BJ (cell line): ENCODE data around the gene IZUMO4. TPM values are rescaled to one million over a fixed set of nuclear protein-coding genes. Genes with fewer than 3 reads are reported as not detected.

Source experiments
- CTCF ChIA-PET: fragments of 350-600 bp; formaldehyde crosslinking; extraction: SDS; loops from one replicate; lab custom pipeline; 2021; ENCODE audit warnings: antibody characterized with exemption, inconsistent platforms; lab: Yijun Ruan, JAX
- POLR2A ChIA-PET: fragments of 300-600 bp; sonication (Branson Sonifier 250); formaldehyde crosslinking; extraction: SDS; loops from one replicate; lab custom pipeline; 2021; ENCODE audit warnings: antibody characterized with exemption; lab: Charles Lee
- DNase-seq: peaks from one replicate; pipeline ENCODE4 v3.0.0-alpha.2; 2011; ENCODE audit warnings: low read depth
- H3K27me3 ChIP-seq: 2 replicates; pipeline ENCODE4 v1.6.0; 2011; ENCODE audit warnings: low read length; ENCODE audit not compliant: control insufficient read depth, insufficient read depth
- H3K36me3 ChIP-seq: 2 replicates; pipeline ENCODE4 v1.5.1; 2011; ENCODE audit warnings: low read length; ENCODE audit not compliant: control insufficient read depth, insufficient read depth
- H3K4me3 ChIP-seq: 2 replicates; pipeline ENCODE4 v1.5.1; 2011; ENCODE audit warnings: low read depth, mild to moderate bottlenecking, control low read depth, low read length
- polyA minus RNA-seq: library from RNA; depleted of rRNA, polyadenylated mRNA; stranded (reverse); fragments of >200 nt; gene quantifications from 2 replicates; pipeline ENCODE4 v1.2.3, GENCODE V29; 2011; rRNA and poly(A)+ RNA removed
- polyA plus RNA-seq: library from polyadenylated mRNA; depleted of rRNA; stranded (reverse); fragments of >200 nt; gene quantifications from 2 replicates; pipeline ENCODE4 v1.2.3, GENCODE V29; 2011; rRNA removed
- TF ChIP-seq, protein P1 (sequence below): IDR thresholded peaks from 2 replicates; pipeline ENCODE4 v1.5.1; 2011; ENCODE audit warnings: low read depth, mild to moderate bottlenecking, control low read depth, inconsistent platforms, low read length, moderate library complexity; ENCODE audit not compliant: insufficient read depth

Gene IZUMO4, protein sequence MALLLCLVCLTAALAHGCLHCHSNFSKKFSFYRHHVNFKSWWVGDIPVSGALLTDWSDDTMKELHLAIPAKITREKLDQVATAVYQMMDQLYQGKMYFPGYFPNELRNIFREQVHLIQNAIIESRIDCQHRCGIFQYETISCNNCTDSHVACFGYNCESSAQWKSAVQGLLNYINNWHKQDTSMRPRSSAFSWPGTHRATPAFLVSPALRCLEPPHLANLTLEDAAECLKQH
- polyA plus RNA-seq (0.76 and 1.3 TPM in 2 replicates), polyA minus RNA-seq (0.24 TPM in 1 of 2 replicates, not detected in the other)

DNA sequence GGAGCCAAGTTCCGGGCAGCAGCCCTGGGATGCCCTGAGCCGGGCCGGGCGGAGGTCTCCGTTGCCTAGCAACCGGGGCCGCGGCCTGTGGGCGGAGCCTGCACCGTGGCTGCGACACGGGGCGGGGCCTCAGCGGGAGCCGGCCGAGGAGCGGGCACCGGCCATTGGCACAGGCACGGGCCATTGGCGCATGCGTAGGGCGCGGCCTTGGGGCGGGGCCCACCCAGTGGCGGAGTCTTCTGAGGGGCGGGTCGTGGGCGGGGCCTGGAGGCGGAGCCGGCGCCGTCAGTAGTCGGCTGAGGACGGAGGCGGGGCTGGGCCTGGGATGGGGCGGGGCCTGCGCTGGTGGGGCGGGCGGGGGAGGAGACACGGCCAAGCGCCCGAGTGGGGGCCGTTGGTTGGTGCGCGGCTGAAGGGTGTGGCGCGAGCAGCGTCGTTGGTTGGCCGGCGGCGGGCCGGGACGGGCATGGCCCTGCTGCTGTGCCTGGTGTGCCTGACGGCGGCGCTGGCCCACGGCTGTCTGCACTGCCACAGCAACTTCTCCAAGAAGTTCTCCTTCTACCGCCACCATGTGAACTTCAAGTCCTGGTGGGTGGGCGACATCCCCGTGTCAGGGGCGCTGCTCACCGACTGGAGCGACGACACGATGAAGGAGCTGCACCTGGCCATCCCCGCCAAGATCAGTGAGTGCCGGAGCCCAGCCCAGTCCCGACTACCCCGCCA is at the start of gene IZUMO4:
IZUMO4 (plus strand) TSS at position 436 of the 723 bp plus-strand sequence; CDS start at position 467, 31 bp downstream.
- H3K4me3 ChIP-seq: peak within 1 kb of the TSS; percentile 75
- TF ChIP-seq, protein P1, sequence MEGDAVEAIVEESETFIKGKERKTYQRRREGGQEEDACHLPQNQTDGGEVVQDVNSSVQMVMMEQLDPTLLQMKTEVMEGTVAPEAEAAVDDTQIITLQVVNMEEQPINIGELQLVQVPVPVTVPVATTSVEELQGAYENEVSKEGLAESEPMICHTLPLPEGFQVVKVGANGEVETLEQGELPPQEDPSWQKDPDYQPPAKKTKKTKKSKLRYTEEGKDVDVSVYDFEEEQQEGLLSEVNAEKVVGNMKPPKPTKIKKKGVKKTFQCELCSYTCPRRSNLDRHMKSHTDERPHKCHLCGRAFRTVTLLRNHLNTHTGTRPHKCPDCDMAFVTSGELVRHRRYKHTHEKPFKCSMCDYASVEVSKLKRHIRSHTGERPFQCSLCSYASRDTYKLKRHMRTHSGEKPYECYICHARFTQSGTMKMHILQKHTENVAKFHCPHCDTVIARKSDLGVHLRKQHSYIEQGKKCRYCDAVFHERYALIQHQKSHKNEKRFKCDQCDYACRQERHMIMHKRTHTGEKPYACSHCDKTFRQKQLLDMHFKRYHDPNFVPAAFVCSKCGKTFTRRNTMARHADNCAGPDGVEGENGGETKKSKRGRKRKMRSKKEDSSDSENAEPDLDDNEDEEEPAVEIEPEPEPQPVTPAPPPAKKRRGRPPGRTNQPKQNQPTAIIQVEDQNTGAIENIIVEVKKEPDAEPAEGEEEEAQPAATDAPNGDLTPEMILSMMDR: peak; percentile 46
- peaks cover 25% of the 10 kb centered on the region for H3K36me3 ChIP-seq
- ChIA-PET POLR2A (no interaction called here), CTCF (interaction anchor here (1.5 kb wide), 1 partner anchor 13 kb away, joined by 5 read pairs; no protein-coding TSS in a partner anchor)
- DNase-seq: peak; percentile 61
- no peaks in the 10 kb centered on the region for H3K27me3 ChIP-seq

DNA sequence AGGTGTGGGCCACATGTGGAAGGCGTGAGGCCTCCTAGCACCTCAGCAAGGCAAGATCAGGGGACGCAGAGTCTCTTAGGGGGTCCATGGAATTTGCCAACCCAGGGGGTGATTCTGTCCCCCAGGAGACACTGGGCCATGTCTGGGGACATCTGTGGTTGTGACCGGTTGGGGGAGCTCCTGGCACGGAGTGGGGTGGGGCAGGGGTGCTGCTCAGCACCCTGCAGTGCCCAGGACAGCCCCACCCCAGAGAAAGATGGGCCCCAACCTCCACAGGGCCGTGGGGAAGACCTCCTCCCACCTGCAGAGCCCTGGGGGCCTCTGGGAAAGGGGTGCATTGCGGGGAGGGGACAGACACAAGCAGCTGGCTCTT is 49.7 kb upstream of the IZUMO4 start:
- Histone ChIP-seq H3K4me3 (no peak overlapping the region), H3K36me3 (peaks cover 42% of the 10 kb centered on the region), H3K27me3 (no peaks in the 10 kb centered on the region)
- TF ChIP-seq, protein P1: no peak
- ChIA-PET CTCF (no interaction called here), POLR2A (no interaction called here)
- DNase-seq: no peak

DNA sequence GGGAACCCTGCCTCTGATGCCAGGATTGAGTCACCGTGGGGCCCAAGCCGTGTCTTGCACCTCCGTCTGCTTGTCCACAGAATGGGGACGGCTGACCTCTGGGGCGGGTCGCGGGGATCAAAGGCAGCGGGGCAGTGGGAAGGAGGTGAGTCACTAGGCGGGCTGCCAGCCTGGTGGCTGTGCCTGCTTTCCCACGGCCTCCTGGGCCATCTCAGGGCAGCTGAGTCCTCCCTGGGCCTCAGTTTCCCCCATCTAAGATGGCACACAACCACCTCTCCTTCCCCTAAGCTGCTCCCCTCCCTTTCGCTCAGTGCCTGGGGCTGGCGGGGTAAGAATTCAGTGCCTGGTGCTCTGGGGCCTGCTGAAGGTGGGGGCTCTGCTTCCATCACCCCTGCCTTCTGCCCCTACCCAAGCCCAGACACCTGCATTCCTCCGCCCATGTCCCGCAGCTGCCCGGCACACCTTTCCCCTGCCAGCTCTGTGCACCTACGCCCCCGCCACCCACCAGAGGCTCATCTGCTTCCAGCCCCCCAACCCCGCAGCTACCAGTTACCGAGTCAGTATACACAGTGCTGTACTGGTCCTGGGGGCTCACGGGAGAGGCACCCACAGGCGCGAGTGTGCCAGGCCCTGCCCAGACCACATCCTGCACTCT is 49.1 kb upstream of the IZUMO4 start:
- POLR2A ChIA-PET: no interaction called here
- Histone ChIP-seq H3K36me3 (peaks cover 39% of the 10 kb centered on the region), H3K27me3 (no peaks in the 10 kb centered on the region), H3K4me3 (no peak overlapping the region)
- CTCF ChIA-PET: interaction anchor here (1.5 kb wide), 1 partner anchor 22 kb away, joined by 5 read pairs; no protein-coding TSS in a partner anchor
- no peak for DNase-seq
- TF ChIP-seq, protein P1: no peak

DNA sequence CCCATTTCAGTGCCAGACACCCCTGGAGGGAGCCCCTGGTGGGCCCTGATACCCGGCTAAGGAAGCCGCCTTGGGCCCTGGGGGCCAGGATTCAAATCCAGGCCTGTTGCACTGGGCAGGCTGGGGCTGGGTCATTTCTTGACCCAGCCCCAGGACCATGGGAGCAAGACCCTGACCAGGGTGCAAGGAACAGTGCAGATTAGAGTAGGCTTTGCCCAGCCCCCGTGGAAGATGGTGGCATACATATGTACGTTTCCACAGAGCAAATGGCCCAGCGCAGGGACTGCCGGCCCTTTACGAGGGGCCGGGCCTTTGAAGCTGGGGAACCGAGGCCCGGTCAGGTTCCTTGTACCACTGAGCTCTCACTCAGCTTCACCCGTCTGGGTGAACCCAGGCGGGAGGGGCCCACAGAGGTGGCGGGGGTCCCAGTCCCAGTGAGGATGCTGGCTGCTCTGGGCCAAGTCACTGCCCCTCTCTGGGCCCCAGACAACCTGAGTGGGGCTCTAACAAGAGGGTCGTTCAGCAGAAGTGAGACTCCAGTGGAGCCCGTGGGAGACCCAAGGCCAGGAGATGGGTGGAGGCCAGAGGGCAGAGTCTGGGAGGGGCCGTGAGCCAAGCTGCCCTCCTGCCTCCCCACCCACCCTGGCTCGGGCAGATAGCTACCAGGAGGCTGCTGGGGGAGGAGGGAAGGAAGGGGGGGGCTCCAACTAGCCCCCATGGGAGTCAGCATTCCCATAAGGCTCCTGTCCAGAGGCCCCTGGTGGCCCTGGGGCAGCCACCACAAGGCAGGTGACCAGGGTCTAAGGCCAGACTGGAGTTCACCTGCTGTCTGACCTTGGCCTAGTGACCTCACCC is 48.4 kb upstream of the IZUMO4 start:
- ChIA-PET CTCF (interaction anchor here (1.5 kb wide), 1 partner anchor 21 kb away, joined by 5 read pairs; no protein-coding TSS in a partner anchor), POLR2A (no interaction called here)
- Histone ChIP-seq H3K27me3 (no peaks in the 10 kb centered on the region), H3K4me3 (peak overlapping the region; percentile 93), H3K36me3 (peaks cover 31% of the 10 kb centered on the region)
- DNase-seq: no peak
- TF ChIP-seq, protein P1: no peak
